K562 (cell line): ENCODE results near the gene ZKSCAN8. TPM values are rescaled to one million over a fixed set of nuclear protein-coding genes. Genes with fewer than 3 reads are reported as not detected.

Source experiments
- AFF4 ChIP-seq: sonication (generic); formaldehyde crosslinking; IDR thresholded peaks from 2 replicates; pipeline ENCODE4 v1.8.0; 2023; ENCODE audit warnings: mild to moderate bottlenecking, missing genetic modification reagents
- GATA2 ChIP-seq: sonication (generic); formaldehyde crosslinking; IDR thresholded peaks from 2 replicates; pipeline ENCODE4 v1.4.0; 2020; ENCODE audit warnings: mild to moderate bottlenecking, missing genetic modification reagents
- HBP1 ChIP-seq: fragments of 450-650 bp; formaldehyde crosslinking; IDR thresholded peaks from 2 replicates; pipeline ENCODE4 v1.4.0; 2022; ENCODE audit warnings: missing genetic modification characterization
- HDAC1 ChIP-seq, 2 experiments: fragments of 450-650 bp; IDR thresholded peaks; 2 replicates each; pipeline ENCODE4 v1.6.1; 2016 to 2017; ENCODE audit warnings: inconsistent platforms in 1 of 2, mild to moderate bottlenecking in 1 of 2, moderate library complexity in 1 of 2
- HDAC8 ChIP-seq: fragments of 450-650 bp; IDR thresholded peaks from 2 replicates; pipeline ENCODE4 v1.6.1; 2016; ENCODE audit warnings: mild to moderate bottlenecking, missing genetic modification characterization, moderate library complexity, missing compliant biosample characterization
- HIVEP1 ChIP-seq: fragments of 250-450 bp; sonication (Bioruptor Pico); IDR thresholded peaks from 2 replicates; pipeline ENCODE4 v1.4.0; 2020; ENCODE audit warnings: mild to moderate bottlenecking
- HNRNPLL ChIP-seq: fragments of 200-400 bp; formaldehyde crosslinking; IDR thresholded peaks from 2 replicates; pipeline ENCODE4 v1.6.1; 2017; ENCODE audit warnings: low read length, low read depth, mild to moderate bottlenecking; ENCODE audit not compliant: poor library complexity, severe bottlenecking
- KDM5B ChIP-seq: fragments of 200-600 bp; sonication (generic); IDR thresholded peaks from 2 replicates; pipeline ENCODE4 v1.6.1; 2012; ENCODE audit warnings: low read depth, mild to moderate bottlenecking, moderate library complexity, low read length, control low read depth, inconsistent platforms; ENCODE audit not compliant: insufficient replicate concordance
- MLLT1 ChIP-seq, 2 experiments: fragments of 450-650 bp; IDR thresholded peaks; 2 replicates each; pipeline ENCODE4 v1.6.1; 2016
- MNT ChIP-seq, 2 experiments: fragments of 450-650 bp; conservative IDR thresholded peaks; 2 replicates each; pipeline ENCODE4 v1.6.1; 2017; ENCODE audit warnings: mild to moderate bottlenecking in 2 of 2, moderate library complexity in 2 of 2
- NEUROD1 ChIP-seq: fragments of 150-350 bp; IDR thresholded peaks from 2 replicates; pipeline ENCODE4 v1.6.1; 2014; ENCODE audit warnings: borderline replicate concordance, low read length, low read depth; ENCODE audit not compliant: partially characterized antibody
- NFYB ChIP-seq: IDR thresholded peaks from 2 replicates; pipeline ENCODE4 v1.6.1; 2011; ENCODE audit warnings: mild to moderate bottlenecking, moderate library complexity; ENCODE audit not compliant: insufficient read length; ENCODE audit errors: extremely low read depth
- NONO ChIP-seq, 2 experiments: fragments of 200-400 bp in 1 of 2; fragments of 450-650 bp in 1 of 2; formaldehyde crosslinking in 1 of 2; IDR thresholded peaks; 2 replicates each; pipeline ENCODE4 v1.6.1; 2017; ENCODE audit warnings: low read depth in 2 of 2, mild to moderate bottlenecking in 2 of 2, moderate library complexity in 2 of 2, low read length in 1 of 2
- RAD51 ChIP-seq: fragments of 450-650 bp; IDR thresholded peaks from 2 replicates; pipeline ENCODE4 v1.7.1; 2016; ENCODE audit warnings: low read depth, mild to moderate bottlenecking, borderline replicate concordance
- SAFB ChIP-seq: fragments of 200-400 bp; formaldehyde crosslinking; IDR thresholded peaks from 2 replicates; pipeline ENCODE4 v1.6.1; 2017; ENCODE audit warnings: low read depth, low read length, borderline replicate concordance
- ZBTB17 ChIP-seq: fragments of 450-650 bp; formaldehyde crosslinking; IDR thresholded peaks from 2 replicates; pipeline ENCODE4 v1.4.0; 2020; ENCODE audit warnings: mild to moderate bottlenecking
- ZNF280B ChIP-seq: fragments of 250-450 bp; sonication (Bioruptor Pico); IDR thresholded peaks from 2 replicates; pipeline ENCODE4 v1.5.1; 2021; ENCODE audit warnings: mild to moderate bottlenecking
- polyA plus RNA-seq, 8 experiments: library from polyadenylated mRNA; depleted of rRNA in 4 of 8; stranded (reverse) in 5 of 8; unstranded in 3 of 8; fragments of >200 nt; fragmentation: Nextera tagmentation in 2 of 8; fragmentation: Illumina TruSeq in 1 of 8; extraction: Ambion mirVana in 2 of 8; extraction: Trizol in 1 of 8; gene quantifications; 2 replicates each; pipeline versions ENCODE4 v1.2.1 to v1.2.3, GENCODE V29; 2011 to 2014; ENCODE audit warnings: inconsistent platforms in 1 of 8, missing spikeins in 1 of 8
- total RNA-seq, 7 experiments: library from RNA; depleted of rRNA in 6 of 7; stranded (reverse); fragments of >200 nt in 6 of 7; fragmentation: Illumina TruSeq in 2 of 7; extraction: Trizol in 2 of 7; gene quantifications; 2 replicates each; pipeline versions ENCODE4 v1.2.1 to v1.2.3, GENCODE V29; 2011 to 2021; ENCODE audit warnings: low replicate concordance in 1 of 7

Gene ZKSCAN8
- total and polyA plus RNA-seq, 9 of the 15 experiments (the other 6 are each of a cell fraction or from before 2014, with no cell fraction given), result 3.3 to 37.7 (median 21.7) TPM

GRCh38 chr6:28135393-28135792 is 6.3 kb upstream of the ZKSCAN8 start (continued):
- TF ChIP-seq ZNF280B (no peak), NFYB (no peak), MNT (conservative IDR thresholded peaks at IDR 0.05) (peak; percentile 63 to 70; a peak in 3 of 4 replicates), HDAC8 (tag) (no peak), HNRNPLL (no peak), HBP1 (CRISPR knock-in tag) (no peak), GATA2 (CRISPR knock-in tag) (no peak), AFF4 (CRISPR knock-in tag) (no peak), NEUROD1 (no peak), ZBTB17 (CRISPR knock-in tag) (no peak), KDM5B (no peak), MLLT1 (IDR thresholded peaks at IDR 0.05) (0 out of 4 replicates have a peak, but pooled peaks of 1 of the 2 experiments have one; percentile 11), HDAC1 (IDR thresholded peaks at IDR 0.05) (peak in 1 of 2 experiments; percentile 65; a peak in 2 of 4 replicates), NONO (IDR thresholded peaks at IDR 0.05; ENCODE audit: low read depth in 2 of 2, low read length in 1 of 2) (no peak), SAFB (no peak), HIVEP1 (CRISPR knock-in tag) (no peak), RAD51 (peak; percentile 19; the same call in 1 of the 2 replicates)
